ENCODE results near the gene ECI2. TPM values are rescaled to one million over a fixed set of nuclear protein-coding genes. Genes with fewer than 3 reads are reported as not detected.

ECI2 gene, protein sequence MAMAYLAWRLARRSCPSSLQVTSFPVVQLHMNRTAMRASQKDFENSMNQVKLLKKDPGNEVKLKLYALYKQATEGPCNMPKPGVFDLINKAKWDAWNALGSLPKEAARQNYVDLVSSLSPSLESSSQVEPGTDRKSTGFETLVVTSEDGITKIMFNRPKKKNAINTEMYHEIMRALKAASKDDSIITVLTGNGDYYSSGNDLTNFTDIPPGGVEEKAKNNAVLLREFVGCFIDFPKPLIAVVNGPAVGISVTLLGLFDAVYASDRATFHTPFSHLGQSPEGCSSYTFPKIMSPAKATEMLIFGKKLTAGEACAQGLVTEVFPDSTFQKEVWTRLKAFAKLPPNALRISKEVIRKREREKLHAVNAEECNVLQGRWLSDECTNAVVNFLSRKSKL
- 52.7 and 59.7 TPM in 2 replicates for total RNA-seq
- long read RNA-seq, transcript ECI2-202 (10 exons, 1,407 nt), result minor isoform, 54 of 155 reads
- long read RNA-seq, transcript ECI2-201 (10 exons, 1,380 nt), result major isoform, 85 of 155 reads
- long read RNA-seq, partial matches to known transcripts, result 7 of 155 reads
- long read RNA-seq, other reads (novel, unspliced or antisense), result 8 of 155 reads

GRCh38 chr6:4134841-4135664, at the start of gene ECI2:
TSS of gene ECI2 (minus strand) at chr6:4135575. CDS start at chr6:4135560, 15 bp downstream.
- peaks cover 3% of the 10 kb centered on the region for H3K9me3 Mint-ChIP-seq
- peaks cover 24% of the 10 kb centered on the region for H3K4me1 Mint-ChIP-seq
- peak within 1 kb of the TSS; percentile 96 for H3K27ac Mint-ChIP-seq (ENCODE audit: unreplicated experiment)
- TF ChIP-seq, protein P1, sequence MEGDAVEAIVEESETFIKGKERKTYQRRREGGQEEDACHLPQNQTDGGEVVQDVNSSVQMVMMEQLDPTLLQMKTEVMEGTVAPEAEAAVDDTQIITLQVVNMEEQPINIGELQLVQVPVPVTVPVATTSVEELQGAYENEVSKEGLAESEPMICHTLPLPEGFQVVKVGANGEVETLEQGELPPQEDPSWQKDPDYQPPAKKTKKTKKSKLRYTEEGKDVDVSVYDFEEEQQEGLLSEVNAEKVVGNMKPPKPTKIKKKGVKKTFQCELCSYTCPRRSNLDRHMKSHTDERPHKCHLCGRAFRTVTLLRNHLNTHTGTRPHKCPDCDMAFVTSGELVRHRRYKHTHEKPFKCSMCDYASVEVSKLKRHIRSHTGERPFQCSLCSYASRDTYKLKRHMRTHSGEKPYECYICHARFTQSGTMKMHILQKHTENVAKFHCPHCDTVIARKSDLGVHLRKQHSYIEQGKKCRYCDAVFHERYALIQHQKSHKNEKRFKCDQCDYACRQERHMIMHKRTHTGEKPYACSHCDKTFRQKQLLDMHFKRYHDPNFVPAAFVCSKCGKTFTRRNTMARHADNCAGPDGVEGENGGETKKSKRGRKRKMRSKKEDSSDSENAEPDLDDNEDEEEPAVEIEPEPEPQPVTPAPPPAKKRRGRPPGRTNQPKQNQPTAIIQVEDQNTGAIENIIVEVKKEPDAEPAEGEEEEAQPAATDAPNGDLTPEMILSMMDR (conservative IDR thresholded peaks at IDR 0.05), result no peak
- peaks cover 18% of the 10 kb centered on the region for H3K36me3 Mint-ChIP-seq (ENCODE audit: low read depth)
- peak within 1 kb of the TSS; percentile 88 for H3K4me3 Mint-ChIP-seq
- H3K27me3 Mint-ChIP-seq (ENCODE audit: low read depth), result peaks cover 9% of the 10 kb centered on the region
- DNase-seq (ENCODE audit: low read depth, low spot score), result no peak

DNA sequence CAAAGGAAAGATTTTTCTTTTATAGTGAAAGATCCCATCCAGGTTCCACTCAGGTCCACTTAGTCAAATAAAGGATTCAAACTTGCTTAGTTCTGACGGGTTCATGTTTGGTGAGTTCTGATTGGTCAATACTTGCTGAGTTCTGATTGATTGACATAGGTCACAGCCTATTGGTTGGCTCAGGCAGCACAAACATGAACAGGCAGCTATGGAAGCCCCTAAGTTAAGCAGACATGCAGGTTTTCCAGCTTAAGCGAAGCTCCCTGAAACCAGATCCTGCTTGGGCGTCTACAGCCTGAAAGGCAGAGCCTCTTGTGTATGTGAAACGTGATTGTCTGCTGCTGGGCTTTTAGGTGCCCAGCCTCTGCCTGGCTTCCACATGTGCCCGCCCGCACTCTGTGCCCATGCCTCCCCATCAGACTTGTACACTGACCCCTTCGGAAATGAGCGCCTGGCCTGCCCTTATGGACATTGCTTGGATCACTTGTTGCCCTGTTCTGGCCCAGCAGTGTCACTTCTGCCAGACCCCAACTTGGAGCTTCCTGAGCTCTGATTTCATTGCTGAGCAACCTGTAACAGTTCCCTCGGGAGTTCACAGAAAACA, 45.4 kb upstream of the ECI2 start:
- H3K4me3 Mint-ChIP-seq, result no peak overlapping the region
- no peak overlapping the region for H3K27ac Mint-ChIP-seq (ENCODE audit: unreplicated experiment)
- H3K36me3 Mint-ChIP-seq (ENCODE audit: low read depth), result no peaks in the 10 kb centered on the region
- H3K27me3 Mint-ChIP-seq (ENCODE audit: low read depth), result no peaks in the 10 kb centered on the region
- H3K4me1 Mint-ChIP-seq, result no peaks in the 10 kb centered on the region
- TF ChIP-seq, protein P1 (conservative IDR thresholded peaks at IDR 0.05), result no peak
- H3K9me3 Mint-ChIP-seq, result peaks cover 6% of the 10 kb centered on the region
- no peak for DNase-seq (ENCODE audit: low read depth, low spot score)

DNA sequence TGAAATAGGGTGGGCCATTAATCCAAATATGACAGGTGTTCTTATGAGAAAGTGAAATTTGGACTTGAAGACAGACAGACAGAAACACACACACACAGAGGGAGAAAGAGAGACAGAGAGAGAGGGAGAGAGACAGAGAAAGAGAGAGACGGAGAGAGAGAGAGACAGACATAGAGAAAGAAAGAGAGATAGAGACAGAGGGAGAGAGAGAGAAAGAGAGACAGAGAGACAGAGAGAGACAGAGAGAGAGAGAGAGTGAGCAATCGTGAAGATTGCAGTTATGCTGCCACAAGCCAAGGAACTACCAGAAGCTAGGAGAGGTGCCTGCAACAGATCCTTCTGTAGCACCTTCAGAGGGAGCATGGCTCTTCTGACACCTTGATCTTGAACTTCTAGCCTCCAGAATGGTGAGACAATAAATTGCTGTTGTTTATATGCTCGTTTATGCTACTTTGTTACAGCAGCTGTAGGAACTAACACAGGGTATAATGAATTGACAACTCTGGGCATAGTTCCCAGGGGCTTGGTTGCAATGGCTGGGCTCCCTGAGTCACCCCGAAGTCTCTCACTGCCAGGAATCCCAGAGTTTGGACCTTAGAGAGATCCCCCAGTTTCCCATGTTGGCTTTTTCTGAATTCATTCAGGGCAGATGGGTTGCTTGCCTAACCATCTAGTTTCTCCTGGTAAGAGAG, 44.7 kb upstream of the ECI2 start:
- H3K36me3 Mint-ChIP-seq (ENCODE audit: low read depth), result no peaks in the 10 kb centered on the region
- H3K4me3 Mint-ChIP-seq, result no peak overlapping the region
- H3K9me3 Mint-ChIP-seq, result peaks cover under 1% of the 10 kb centered on the region
- no peaks in the 10 kb centered on the region for H3K27me3 Mint-ChIP-seq (ENCODE audit: low read depth)
- TF ChIP-seq, protein P1 (conservative IDR thresholded peaks at IDR 0.05), result no peak
- no peak for DNase-seq (ENCODE audit: low read depth, low spot score)
- no peaks in the 10 kb centered on the region for H3K4me1 Mint-ChIP-seq
- H3K27ac Mint-ChIP-seq (ENCODE audit: unreplicated experiment), result no peak overlapping the region

GRCh38 chr6:4178737-4179333, 43.5 kb upstream of the ECI2 start:
- no peak for DNase-seq (ENCODE audit: low read depth, low spot score)
- Mint-ChIP-seq H3K9me3 (no peaks in the 10 kb centered on the region), H3K4me1 (no peaks in the 10 kb centered on the region), H3K27ac (ENCODE audit: unreplicated experiment) (no peak overlapping the region), H3K36me3 (ENCODE audit: low read depth) (no peaks in the 10 kb centered on the region), H3K27me3 (ENCODE audit: low read depth) (no peaks in the 10 kb centered on the region), H3K4me3 (no peak overlapping the region)
- TF ChIP-seq, protein P1 (conservative IDR thresholded peaks at IDR 0.05), result no peak
